GM19467 (cell line): ENCODE measurements around the gene SLC9A8.

Experiments
- ATAC-seq: cut with Tn5 transposase; IDR thresholded peaks from one replicate; pipeline ENCODE4 v1.9.1; 2021; ENCODE audit warnings: mild to moderate bottlenecking, moderate library complexity; ENCODE audit not compliant: unreplicated experiment

Gene SLC9A8

GRCh38 chr20:49811825-49812506 lies 662 bp upstream of the SLC9A8 start:
- no peak for ATAC-seq

DNA sequence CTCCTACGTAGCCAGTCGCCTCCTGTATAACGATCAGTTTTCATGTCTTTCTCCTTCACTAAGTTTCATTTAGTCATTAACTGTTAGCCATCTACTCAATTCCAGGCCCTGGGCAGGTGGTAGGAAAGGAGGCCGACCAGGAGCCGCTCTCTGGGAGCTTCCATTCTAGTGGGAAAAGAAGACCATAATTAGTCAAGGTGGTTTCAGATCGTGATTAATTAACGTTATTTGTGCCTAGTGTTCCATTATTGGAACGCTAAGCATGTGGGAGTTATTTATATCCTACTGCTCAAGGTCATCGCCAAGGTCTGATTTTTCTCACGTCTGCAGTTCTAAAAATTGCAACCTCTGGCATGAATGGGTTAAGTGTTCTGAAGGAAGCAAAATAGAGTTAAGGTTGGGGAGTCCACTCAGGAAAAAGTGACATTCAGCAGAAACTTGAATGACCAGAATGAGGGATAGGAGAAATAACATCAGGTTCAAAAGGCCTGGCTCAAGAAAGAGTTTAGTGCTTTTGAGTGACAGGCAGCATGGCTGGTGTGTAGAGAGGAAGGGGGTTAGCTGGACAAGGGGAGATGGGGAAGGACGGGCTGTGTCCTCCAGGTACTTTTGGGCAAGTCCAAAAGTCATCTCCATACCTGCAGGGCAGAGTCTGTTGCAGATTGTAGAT lies 812 bp downstream of the SLC9A8 start:
- ATAC-seq: no peak

DNA sequence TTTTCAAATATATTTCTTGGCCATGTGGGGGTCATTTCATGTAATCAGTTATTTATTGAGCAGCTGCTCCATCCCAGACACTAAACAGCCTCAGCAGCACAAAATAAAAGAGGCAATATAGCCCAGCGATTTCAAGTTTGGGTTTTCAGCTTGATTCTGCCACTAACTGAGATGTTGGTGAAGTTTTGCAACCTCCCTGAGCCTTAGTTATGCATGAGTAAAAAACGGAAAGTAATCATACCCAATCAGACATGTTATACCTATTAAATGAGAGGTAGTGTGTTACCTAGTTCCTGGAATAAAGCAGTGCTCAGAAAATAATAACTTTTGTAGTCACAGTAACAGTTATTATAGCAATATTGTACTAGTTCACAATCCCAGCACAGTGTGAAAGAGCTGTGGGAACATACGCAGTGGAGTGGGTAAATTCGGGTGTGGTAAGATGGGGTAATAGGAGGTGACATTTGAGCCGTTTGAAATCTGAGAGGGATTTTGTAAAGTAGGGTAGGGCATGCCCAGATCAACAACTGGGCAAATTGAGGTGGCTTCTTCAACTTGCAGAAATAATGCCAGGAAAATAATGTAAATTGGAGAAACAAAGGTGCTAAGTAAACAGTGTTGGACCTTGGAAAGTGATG lies 1.5 kb downstream of the SLC9A8 start:
- ATAC-seq: no peak

DNA sequence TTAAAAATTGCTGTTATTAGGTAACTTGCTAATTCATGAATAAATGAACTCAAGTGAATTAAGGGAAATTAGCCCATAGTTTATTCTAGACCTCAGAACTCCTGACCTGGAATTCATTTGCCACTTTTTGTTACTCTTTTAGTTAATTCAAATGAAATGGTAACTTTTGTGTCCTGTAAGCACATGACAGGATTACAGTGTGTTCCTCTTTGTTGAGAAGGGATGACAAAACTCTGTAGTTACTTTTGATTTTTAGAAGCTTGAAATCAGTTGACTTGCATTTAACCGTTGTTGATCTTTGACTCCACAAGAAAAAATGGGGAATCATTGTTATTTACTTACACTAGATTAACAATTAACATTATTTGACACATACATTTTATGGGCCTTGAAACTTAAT lies 6.2 kb downstream of the SLC9A8 start:
- ATAC-seq: no peak

DNA sequence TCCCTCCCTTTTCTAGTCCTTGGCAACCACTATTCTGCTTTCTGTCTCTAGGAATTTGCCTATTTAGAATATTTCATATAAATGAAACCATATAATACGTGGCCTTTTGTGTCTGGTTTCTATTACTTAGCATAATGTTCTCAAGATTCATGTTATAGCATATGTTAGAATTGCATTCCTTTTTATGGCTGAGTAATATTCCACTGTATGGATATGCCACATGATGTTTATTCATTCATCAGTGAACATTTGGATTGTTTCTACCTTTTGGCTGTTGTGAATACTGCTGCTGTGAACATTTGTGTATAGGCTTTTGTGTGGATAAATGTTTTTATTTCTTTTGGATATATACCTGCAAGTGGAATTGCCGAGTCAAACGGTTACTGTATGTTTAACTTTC lies 7.1 kb downstream of the SLC9A8 start:
- ATAC-seq: no peak

DNA sequence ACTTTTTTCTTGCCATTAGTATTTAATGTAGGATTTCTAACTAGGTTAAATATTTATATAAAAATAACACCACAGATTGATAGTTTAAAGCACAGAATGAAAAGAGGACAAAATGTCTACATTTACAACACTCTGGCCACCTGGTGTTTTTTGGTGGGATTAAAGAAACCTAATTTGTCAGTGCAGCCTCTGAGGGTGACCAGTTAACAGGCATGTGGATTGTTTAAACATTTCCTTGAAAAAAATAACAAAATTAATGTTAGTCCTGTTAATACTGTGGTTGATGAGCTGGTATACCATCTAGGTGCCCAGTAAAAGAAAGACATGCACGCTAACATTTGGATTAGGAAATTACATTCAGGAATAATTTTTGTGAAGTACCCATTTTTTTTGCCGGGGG lies 8.8 kb downstream of the SLC9A8 start:
- no peak for ATAC-seq

GRCh38 chr20:49821870-49822331 lies 9.3 kb downstream of the SLC9A8 start:
- ATAC-seq: no peak

GRCh38 chr20:49823152-49823847 lies 10.7 kb downstream of the SLC9A8 start:
- no peak for ATAC-seq

GRCh38 chr20:49824206-49824605 lies 11.6 kb downstream of the SLC9A8 start:
- ATAC-seq: no peak

DNA sequence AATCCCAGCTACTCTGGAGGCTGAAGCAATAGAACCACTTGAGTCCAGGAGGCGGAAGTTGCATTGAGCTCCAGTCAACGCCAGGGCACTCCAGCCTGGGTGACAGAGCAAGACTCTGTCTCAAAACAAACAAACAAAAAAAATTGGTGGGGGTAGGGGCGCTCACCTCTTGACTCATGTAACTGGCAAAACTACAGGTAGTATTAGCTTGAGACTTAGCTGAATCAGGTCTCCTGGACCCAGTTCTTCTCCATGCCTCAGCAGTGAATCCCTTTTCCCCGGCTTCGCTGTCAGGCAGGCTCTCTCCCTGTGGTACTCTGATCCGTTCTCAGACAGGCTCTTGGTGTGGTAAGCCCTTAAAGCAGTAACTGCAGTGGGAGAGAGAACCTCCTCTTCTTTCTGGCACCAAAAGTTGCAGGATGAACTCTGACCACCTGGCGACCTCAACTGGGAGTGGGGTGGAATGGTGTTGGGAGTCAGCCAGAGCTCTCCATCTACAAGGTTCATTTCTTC lies 12.9 kb downstream of the SLC9A8 start:
- ATAC-seq: no peak

DNA sequence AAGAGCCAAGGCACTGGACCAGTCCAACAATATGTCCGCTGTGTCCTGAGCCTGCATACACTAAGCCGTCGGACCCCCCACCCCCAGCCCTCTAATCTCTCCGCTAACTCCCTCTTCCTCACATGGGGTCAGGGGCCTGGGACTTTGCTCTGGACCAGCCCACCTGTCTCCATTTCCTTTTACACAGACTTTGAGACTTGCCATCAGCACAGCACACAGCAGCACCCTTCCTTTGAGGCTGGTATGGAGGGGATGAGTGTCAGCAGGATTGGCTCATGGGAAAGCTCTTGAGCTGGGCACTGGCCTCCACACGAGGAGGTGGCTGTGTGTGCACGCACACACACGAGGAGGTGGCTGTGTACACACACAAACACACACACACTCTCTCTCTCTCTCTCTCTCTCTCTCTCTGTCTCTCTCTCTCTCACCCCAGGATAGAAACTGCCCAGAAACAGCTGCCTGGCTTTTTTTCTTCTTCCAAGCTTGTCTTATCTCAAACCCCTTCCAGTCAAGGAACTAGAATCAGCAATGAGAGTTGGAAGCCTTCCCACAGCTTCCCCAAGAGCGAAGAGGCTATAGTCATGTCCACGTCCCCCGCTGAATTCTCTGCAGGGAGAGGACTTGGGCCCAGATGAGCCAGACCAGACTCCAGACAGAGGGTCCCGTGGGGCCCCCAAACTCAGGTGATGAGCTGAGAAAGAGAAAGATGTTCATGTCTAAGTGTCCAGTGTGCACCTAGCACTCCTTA lies 18.6 kb downstream of the SLC9A8 start:
- no peak for ATAC-seq

DNA sequence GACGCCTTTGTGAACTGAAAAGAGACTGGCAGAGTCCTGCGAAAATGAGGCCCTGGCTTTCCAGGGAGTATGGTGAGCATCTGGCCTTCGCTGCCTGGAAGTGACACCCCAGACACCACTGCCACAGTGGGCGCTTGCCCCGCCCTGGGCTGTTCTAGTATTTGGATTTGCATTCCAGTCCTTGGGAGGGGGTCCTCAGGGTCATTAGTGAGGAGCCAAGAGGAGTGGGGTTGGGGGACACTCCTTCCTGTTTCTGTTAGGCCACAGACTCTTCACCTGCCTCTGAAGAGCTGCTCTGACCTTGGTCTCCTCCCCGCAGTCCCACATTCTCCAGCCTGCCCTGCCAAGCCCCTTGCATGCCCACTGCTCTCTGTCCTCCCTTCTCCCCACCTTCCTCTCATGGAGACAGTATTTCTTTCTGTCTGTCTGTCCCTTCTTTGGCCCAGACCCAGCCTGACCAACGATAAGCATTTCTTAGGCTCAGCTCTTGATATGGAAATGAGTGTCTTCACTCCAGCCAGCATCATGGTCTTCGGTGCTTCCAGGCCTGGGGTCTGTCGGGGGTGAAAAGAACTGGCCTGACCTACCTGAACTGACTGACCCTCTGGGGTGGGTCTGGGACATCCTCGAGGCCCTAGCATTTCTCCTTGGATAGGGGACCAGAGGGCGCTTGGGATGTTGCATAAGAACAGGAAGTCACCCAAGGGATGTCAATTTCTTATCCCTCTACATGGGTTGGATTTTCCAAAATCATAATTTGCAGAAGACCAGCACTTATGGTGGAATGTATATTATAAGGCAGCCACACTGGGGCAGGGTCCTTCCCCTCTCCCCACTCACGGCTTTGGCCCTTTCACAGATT lies 19.4 kb downstream of the SLC9A8 start:
- ATAC-seq: no peak

- no peak for ATAC-seq
Measured at GRCh38 chr20:49832632-49833327, 20.2 kb downstream of the SLC9A8 start.

DNA sequence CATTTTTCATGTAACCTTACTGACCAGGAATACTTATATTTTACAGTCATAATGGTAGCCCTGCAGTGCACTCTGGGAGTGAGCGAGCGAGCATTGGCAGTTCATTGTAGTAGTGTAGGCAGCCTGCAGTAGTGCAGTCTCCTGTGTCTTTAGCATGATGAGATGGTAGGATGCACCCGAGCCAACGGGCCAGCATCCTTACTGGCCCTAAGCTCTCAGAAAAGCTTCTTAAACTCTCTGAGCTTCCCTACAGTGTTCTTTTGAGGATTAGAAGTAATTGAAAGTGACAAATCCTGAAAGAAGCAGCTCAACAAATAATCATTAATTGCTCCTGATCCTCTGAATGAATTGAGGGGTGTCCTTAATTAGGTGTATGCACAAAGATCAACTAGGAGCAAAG lies 20.9 kb downstream of the SLC9A8 start:
- ATAC-seq: no peak

GRCh38 chr20:49835031-49835430 lies 22.4 kb downstream of the SLC9A8 start:
- no peak for ATAC-seq

GRCh38 chr20:49838546-49838945 lies 25.9 kb downstream of the SLC9A8 start:
- ATAC-seq: no peak

DNA sequence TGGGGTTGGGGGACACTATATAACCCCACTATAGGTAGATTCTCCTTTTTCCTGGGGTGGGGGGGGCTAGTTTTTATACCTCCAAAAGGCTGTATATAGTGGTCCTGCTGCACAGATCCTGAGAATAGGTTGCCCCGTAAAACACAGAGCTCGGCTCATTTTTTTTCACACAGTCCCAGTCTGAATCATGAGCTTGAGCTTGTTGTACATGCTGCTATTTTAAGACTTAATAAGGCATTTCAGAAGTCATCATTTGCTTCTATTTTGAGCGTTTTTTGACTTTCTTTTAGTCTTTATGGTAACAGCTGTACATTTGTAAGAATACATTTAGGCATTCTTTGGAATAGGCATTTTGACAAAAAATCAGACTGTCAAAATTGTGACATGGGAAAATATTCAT lies 30.5 kb downstream of the SLC9A8 start:
- ATAC-seq: no peak

DNA sequence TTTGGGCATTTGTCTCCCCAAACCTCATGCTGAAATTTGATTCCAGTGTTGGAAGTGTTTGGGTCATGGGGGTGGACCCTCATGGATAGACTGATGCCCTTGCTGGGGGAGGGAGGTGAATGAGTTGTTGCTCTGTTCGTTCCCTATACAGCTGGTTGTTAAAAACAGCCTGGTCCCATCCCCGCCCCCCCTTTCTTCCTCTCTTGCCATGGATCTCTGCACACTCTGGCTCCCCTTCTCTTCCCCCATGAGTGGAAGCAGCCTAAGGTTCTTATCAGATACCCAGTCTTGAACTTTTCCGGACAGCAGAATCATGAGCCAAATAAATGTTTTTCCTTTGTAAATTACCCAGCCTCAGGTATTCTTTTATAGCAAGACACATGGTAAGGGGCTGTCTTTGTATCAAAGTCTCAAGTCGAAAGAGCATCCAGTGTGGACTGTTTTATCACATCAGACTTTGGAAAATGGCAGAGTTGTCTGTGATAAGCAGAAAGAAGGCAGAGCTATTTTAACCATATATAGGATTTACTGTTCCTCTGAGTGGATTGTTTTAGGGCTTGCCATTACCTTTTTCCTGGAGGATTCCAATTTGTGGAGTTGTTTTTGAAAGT lies 31.2 kb downstream of the SLC9A8 start:
- ATAC-seq: no peak

GRCh38 chr20:49845060-49845459 lies 32.4 kb downstream of the SLC9A8 start:
- ATAC-seq: no peak
